PC-9 (cell line): ENCODE results near the gene C17orf75. TPM values are rescaled to one million over a fixed set of nuclear protein-coding genes. Genes with fewer than 3 reads are reported as not detected.

Source experiments
- BruUV-seq: library from RNA; stranded (reverse); fragments of 400-500 nt; replicated peaks from 2 replicates; lab custom pipeline; 2021; lab: Mats Ljungman, UMichigan
- CTCF ChIA-PET: fragments of 300-600 bp; sonication (Branson Sonifier 250); formaldehyde crosslinking; loops from one replicate; lab custom pipeline; 2022; ENCODE audit warnings: antibody characterized with exemption; lab: Charles Lee
- POLR2A ChIA-PET: fragments of 300-600 bp; sonication (Branson Sonifier 250); formaldehyde crosslinking; loops from one replicate; lab custom pipeline; 2022; ENCODE audit warnings: antibody characterized with exemption; ENCODE audit not compliant: unreplicated experiment; lab: Charles Lee
- DNase-seq, 2 experiments: peaks; one replicate each; pipeline versions ENCODE4 v3.0.0 to v3.0.0-alpha.2; 2015 to 2022; ENCODE audit warnings: mixed read lengths in 1 of 2
- H2AFZ ChIP-seq: fragments of 200-600 bp; sonication (generic); 2 replicates; pipeline ENCODE4 v1.8.1; 2017; ENCODE audit warnings: antibody characterized with exemption
- H3F3A ChIP-seq: fragments of 200-600 bp; sonication (generic); 2 replicates; pipeline ENCODE4 v1.8.1; 2017; ENCODE audit warnings: antibody characterized with exemption, mild to moderate bottlenecking, low read depth; ENCODE audit not compliant: insufficient read depth
- H3K27ac ChIP-seq: fragments of 200-600 bp; sonication (generic); 2 replicates; pipeline ENCODE4 v1.6.1; 2016; ENCODE audit warnings: mixed run types
- H3K27me3 ChIP-seq: fragments of 200-600 bp; sonication (generic); 2 replicates; pipeline ENCODE4 v1.6.1; 2016; ENCODE audit warnings: low read depth, mixed run types; ENCODE audit not compliant: insufficient read depth
- H3K36me3 ChIP-seq: fragments of 200-600 bp; sonication (generic); 2 replicates; pipeline ENCODE4 v1.6.1; 2016; ENCODE audit warnings: low read depth, mixed run types
- H3K4me1 ChIP-seq: fragments of 200-600 bp; sonication (generic); replicated peaks from 2 replicates; pipeline ENCODE4 v1.6.1; 2016; ENCODE audit warnings: mixed run types; ENCODE audit not compliant: insufficient read depth
- H3K4me2 ChIP-seq: fragments of 200-600 bp; sonication (generic); 2 replicates; pipeline ENCODE4 v1.6.1; 2017; ENCODE audit warnings: mixed run types
- H3K4me3 ChIP-seq: fragments of 200-600 bp; sonication (generic); 2 replicates; pipeline ENCODE4 v1.6.1; 2016; ENCODE audit warnings: mixed run types
- H3K79me2 ChIP-seq: fragments of 200-600 bp; sonication (generic); 2 replicates; pipeline ENCODE4 v1.6.1; 2017; ENCODE audit warnings: low read depth, mixed run types
- H3K9me2 ChIP-seq: fragments of 200-600 bp; sonication (generic); 2 replicates; pipeline ENCODE4 v1.8.1; 2017; ENCODE audit warnings: mild to moderate bottlenecking; ENCODE audit not compliant: insufficient read depth
- H3K9me3 ChIP-seq: fragments of 200-600 bp; sonication (generic); 2 replicates; pipeline ENCODE4 v1.8.1; 2016; ENCODE audit warnings: low read depth; ENCODE audit not compliant: insufficient read depth
- H4K20me1 ChIP-seq: fragments of 200-600 bp; sonication (generic); 2 replicates; pipeline ENCODE4 v1.8.1; 2017; ENCODE audit not compliant: insufficient read depth
- CTCF ChIP-seq: fragments of 200-600 bp; sonication (generic); conservative IDR thresholded peaks from 2 replicates; pipeline ENCODE4 v1.6.1; 2017; ENCODE audit warnings: mixed run types, antibody characterized with exemption, mild to moderate bottlenecking, moderate library complexity
- EZH2 ChIP-seq: fragments of 200-600 bp; sonication (generic); IDR thresholded peaks from 2 replicates; pipeline ENCODE4 v1.8.0; 2017; ENCODE audit warnings: antibody characterized with exemption, low read depth
- intact Hi-C: fragments of 100-400 bp; cut with micrococcal nuclease; formaldehyde crosslinking; loops from one replicate; pipeline ENCODE4 v1.10.0; 2022; ENCODE audit not compliant: unreplicated experiment
- total RNA-seq: library from RNA; stranded (reverse); gene quantifications from 2 replicates; pipeline ENCODE4 v1.2.3, GENCODE V29; 2021

The C17orf75 gene
- total RNA-seq, 1 experiment from 2014 or later = 33.3 TPM

GRCh38 chr17:32283745-32284201 is 58.2 kb downstream of the C17orf75 start:
- no peaks in the 10 kb centered on the region for H3K36me3 ChIP-seq
- BruUV-seq = no TSS peak
- no peak for DNase-seq
- no peaks in the 10 kb centered on the region for H3F3A ChIP-seq
- CTCF ChIA-PET = no interaction called here
- H3K9me2 ChIP-seq = no peaks in the 10 kb centered on the region
- no peak overlapping the region for H2AFZ ChIP-seq
- TF ChIP-seq CTCF (no peak), EZH2 (no peak)
- H3K4me2 ChIP-seq = no peak overlapping the region
- intact Hi-C loops = no loop called here
- no peaks in the 10 kb centered on the region for H3K9me3 ChIP-seq
- no peaks in the 10 kb centered on the region for H4K20me1 ChIP-seq
- H3K27ac ChIP-seq = no peak overlapping the region
- no peak overlapping the region for H3K4me3 ChIP-seq
- no peaks in the 10 kb centered on the region for H3K27me3 ChIP-seq
- H3K79me2 ChIP-seq = no peaks in the 10 kb centered on the region
- POLR2A ChIA-PET = no interaction called here
- no peaks in the 10 kb centered on the region for H3K4me1 ChIP-seq

GRCh38 chr17:32281011-32281451 is 60.9 kb downstream of the C17orf75 start:
- TF ChIP-seq CTCF (no peak), EZH2 (no peak)
- POLR2A ChIA-PET = no interaction called here
- H2AFZ ChIP-seq = no peak overlapping the region
- no peaks in the 10 kb centered on the region for H4K20me1 ChIP-seq
- H3K4me3 ChIP-seq = no peak overlapping the region
- no peaks in the 10 kb centered on the region for H3K9me3 ChIP-seq
- BruUV-seq = no TSS peak
- H3F3A ChIP-seq = no peaks in the 10 kb centered on the region
- no peak overlapping the region for H3K4me2 ChIP-seq
- no peaks in the 10 kb centered on the region for H3K4me1 ChIP-seq
- H3K27me3 ChIP-seq = no peaks in the 10 kb centered on the region
- no peaks in the 10 kb centered on the region for H3K36me3 ChIP-seq
- CTCF ChIA-PET = no interaction called here
- H3K27ac ChIP-seq = no peak overlapping the region
- intact Hi-C loops = no loop called here
- no peaks in the 10 kb centered on the region for H3K9me2 ChIP-seq
- DNase-seq = peak in 1 of 2 experiments; percentile 55
- H3K79me2 ChIP-seq = no peaks in the 10 kb centered on the region

GRCh38 chr17:32279891-32280716 is 61.9 kb downstream of the C17orf75 start:
- intact Hi-C loops = no loop called here
- H4K20me1 ChIP-seq = no peaks in the 10 kb centered on the region
- no peaks in the 10 kb centered on the region for H3F3A ChIP-seq
- BruUV-seq = no TSS peak
- H2AFZ ChIP-seq = no peak overlapping the region
- no peak overlapping the region for H3K27ac ChIP-seq
- H3K9me2 ChIP-seq = no peaks in the 10 kb centered on the region
- DNase-seq = no peak
- no peak overlapping the region for H3K4me2 ChIP-seq
- no peaks in the 10 kb centered on the region for H3K36me3 ChIP-seq
- POLR2A ChIA-PET = no interaction called here
- H3K79me2 ChIP-seq = no peaks in the 10 kb centered on the region
- no peak overlapping the region for H3K4me3 ChIP-seq
- no peaks in the 10 kb centered on the region for H3K4me1 ChIP-seq
- TF ChIP-seq EZH2 (no peak), CTCF (no peak)
- CTCF ChIA-PET = no interaction called here
- no peaks in the 10 kb centered on the region for H3K9me3 ChIP-seq
- H3K27me3 ChIP-seq = no peaks in the 10 kb centered on the region
